ENCODE results near the gene SH3GL3.

DNA sequence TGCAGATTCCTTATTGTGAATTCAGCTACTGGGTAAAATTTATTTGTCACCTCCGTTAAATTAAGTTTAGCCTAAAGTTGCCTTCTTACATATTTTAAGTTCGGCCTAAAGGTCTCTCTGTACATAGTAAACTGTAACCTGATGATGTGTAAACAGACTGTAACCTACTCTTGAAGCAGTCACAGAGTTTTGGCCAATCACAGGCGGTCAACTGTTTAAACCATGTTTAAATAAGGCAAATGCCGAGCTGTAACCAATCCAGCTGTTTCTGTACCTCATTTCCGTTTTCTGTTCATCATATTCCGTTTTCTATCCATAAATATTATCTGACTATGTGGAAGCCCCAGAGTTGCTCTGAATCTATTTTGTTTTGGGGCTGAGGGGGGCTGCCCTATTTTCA, 204.4 kb downstream of the SH3GL3 start:
- TF ChIP-seq, protein P1, sequence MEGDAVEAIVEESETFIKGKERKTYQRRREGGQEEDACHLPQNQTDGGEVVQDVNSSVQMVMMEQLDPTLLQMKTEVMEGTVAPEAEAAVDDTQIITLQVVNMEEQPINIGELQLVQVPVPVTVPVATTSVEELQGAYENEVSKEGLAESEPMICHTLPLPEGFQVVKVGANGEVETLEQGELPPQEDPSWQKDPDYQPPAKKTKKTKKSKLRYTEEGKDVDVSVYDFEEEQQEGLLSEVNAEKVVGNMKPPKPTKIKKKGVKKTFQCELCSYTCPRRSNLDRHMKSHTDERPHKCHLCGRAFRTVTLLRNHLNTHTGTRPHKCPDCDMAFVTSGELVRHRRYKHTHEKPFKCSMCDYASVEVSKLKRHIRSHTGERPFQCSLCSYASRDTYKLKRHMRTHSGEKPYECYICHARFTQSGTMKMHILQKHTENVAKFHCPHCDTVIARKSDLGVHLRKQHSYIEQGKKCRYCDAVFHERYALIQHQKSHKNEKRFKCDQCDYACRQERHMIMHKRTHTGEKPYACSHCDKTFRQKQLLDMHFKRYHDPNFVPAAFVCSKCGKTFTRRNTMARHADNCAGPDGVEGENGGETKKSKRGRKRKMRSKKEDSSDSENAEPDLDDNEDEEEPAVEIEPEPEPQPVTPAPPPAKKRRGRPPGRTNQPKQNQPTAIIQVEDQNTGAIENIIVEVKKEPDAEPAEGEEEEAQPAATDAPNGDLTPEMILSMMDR (IDR thresholded peaks at IDR 0.05; ENCODE audit: control extremely low read depth in 1 of 3, insufficient read depth in 1 of 3, low read depth in 1 of 3, low read length in 3 of 3) = no peak
- TF ChIP-seq GABPA (IDR thresholded peaks at IDR 0.05; ENCODE audit: borderline replicate concordance, insufficient read depth, low read length) = no peak

All from H1 (cell line).